ENCODE data around the gene ALPG. TPM values are rescaled to one million over a fixed set of nuclear protein-coding genes. Genes with fewer than 3 reads are reported as not detected.

The ALPG gene
- polyA plus RNA-seq, 1 donor = not detected

- peaks cover 72% of the 10 kb centered on the region for H3K27me3 ChIP-seq (ENCODE audit: control insufficient read depth, insufficient read depth, low read length)
- WGBS (ENCODE audit: insufficient coverage, low lambda C conversion rate) = no CpG with 5 or more reads among the region's 8 CpGs
- H3K4me1 ChIP-seq (ENCODE audit: control insufficient read depth, insufficient read depth, low read length) = peaks cover 7% of the 10 kb centered on the region
- no peaks in the 10 kb centered on the region for H3K36me3 ChIP-seq (ENCODE audit: control insufficient read depth, insufficient read depth, low read length)
- DNase-seq = no peak
- peaks cover 12% of the 10 kb centered on the region for H3K9me3 ChIP-seq (ENCODE audit: control insufficient read depth, low read depth, low read length)
- H3K27ac ChIP-seq (ENCODE audit: low read length) = no peak overlapping the region
- H3K4me3 ChIP-seq (ENCODE audit: low read length) = no peak overlapping the region
Observed at GRCh38 chr2:232415138-232415690, 8.6 kb downstream of the ALPG start.

GRCh38 chr2:232415736-232416520 is 9.3 kb downstream of the ALPG start:
- H3K27ac ChIP-seq (ENCODE audit: low read length) = no peak overlapping the region
- DNase-seq = no peak
- peaks cover 72% of the 10 kb centered on the region for H3K27me3 ChIP-seq (ENCODE audit: control insufficient read depth, insufficient read depth, low read length)
- no peaks in the 10 kb centered on the region for H3K36me3 ChIP-seq (ENCODE audit: control insufficient read depth, insufficient read depth, low read length)
- H3K9me3 ChIP-seq (ENCODE audit: control insufficient read depth, low read depth, low read length) = peaks cover 12% of the 10 kb centered on the region
- WGBS (ENCODE audit: insufficient coverage, low lambda C conversion rate) = no CpG with 5 or more reads among the region's 12 CpGs
- H3K4me3 ChIP-seq (ENCODE audit: low read length) = no peak overlapping the region
- H3K4me1 ChIP-seq (ENCODE audit: control insufficient read depth, insufficient read depth, low read length) = peaks cover 6% of the 10 kb centered on the region

- Histone ChIP-seq H3K27me3 (ENCODE audit: control insufficient read depth, insufficient read depth, low read length) (peaks cover 74% of the 10 kb centered on the region), H3K9me3 (ENCODE audit: control insufficient read depth, low read depth, low read length) (peaks cover 16% of the 10 kb centered on the region), H3K4me3 (ENCODE audit: low read length) (no peak overlapping the region), H3K27ac (ENCODE audit: low read length) (no peak overlapping the region), H3K4me1 (ENCODE audit: control insufficient read depth, insufficient read depth, low read length) (peaks cover 3% of the 10 kb centered on the region), H3K36me3 (ENCODE audit: control insufficient read depth, insufficient read depth, low read length) (no peaks in the 10 kb centered on the region)
- WGBS (ENCODE audit: insufficient coverage, low lambda C conversion rate) = no CpG with 5 or more reads among the region's 17 CpGs
- DNase-seq = no peak
Observed at GRCh38 chr2:232416521-232417470, 10.2 kb downstream of the ALPG start.

- DNase-seq = no peak
- H3K4me3 ChIP-seq (ENCODE audit: low read length) = no peak overlapping the region
- H3K9me3 ChIP-seq (ENCODE audit: control insufficient read depth, low read depth, low read length) = peaks cover 23% of the 10 kb centered on the region
- H3K27me3 ChIP-seq (ENCODE audit: control insufficient read depth, insufficient read depth, low read length) = peaks cover 81% of the 10 kb centered on the region
- no peak overlapping the region for H3K27ac ChIP-seq (ENCODE audit: low read length)
- WGBS (ENCODE audit: insufficient coverage, low lambda C conversion rate) = no CpG with 5 or more reads among the region's 5 CpGs
- H3K4me1 ChIP-seq (ENCODE audit: control insufficient read depth, insufficient read depth, low read length) = peaks cover 3% of the 10 kb centered on the region
- H3K36me3 ChIP-seq (ENCODE audit: control insufficient read depth, insufficient read depth, low read length) = no peaks in the 10 kb centered on the region
Observed at GRCh38 chr2:232417489-232417888, 10.8 kb downstream of the ALPG start.

GRCh38 chr2:232418056-232418455 is 11.4 kb downstream of the ALPG start:
- Histone ChIP-seq H3K4me3 (ENCODE audit: low read length) (no peak overlapping the region), H3K4me1 (ENCODE audit: control insufficient read depth, insufficient read depth, low read length) (peaks cover 3% of the 10 kb centered on the region), H3K9me3 (ENCODE audit: control insufficient read depth, low read depth, low read length) (peaks cover 24% of the 10 kb centered on the region), H3K36me3 (ENCODE audit: control insufficient read depth, insufficient read depth, low read length) (no peaks in the 10 kb centered on the region), H3K27ac (ENCODE audit: low read length) (no peak overlapping the region), H3K27me3 (ENCODE audit: control insufficient read depth, insufficient read depth, low read length) (peaks cover 83% of the 10 kb centered on the region)
- WGBS (ENCODE audit: insufficient coverage, low lambda C conversion rate) = no CpG with 5 or more reads among the region's 6 CpGs
- no peak for DNase-seq

- Histone ChIP-seq H3K27ac (ENCODE audit: low read length) (no peak overlapping the region), H3K4me1 (ENCODE audit: control insufficient read depth, insufficient read depth, low read length) (peaks cover 3% of the 10 kb centered on the region), H3K4me3 (ENCODE audit: low read length) (no peak overlapping the region), H3K36me3 (ENCODE audit: control insufficient read depth, insufficient read depth, low read length) (no peaks in the 10 kb centered on the region), H3K27me3 (ENCODE audit: control insufficient read depth, insufficient read depth, low read length) (peaks cover 79% of the 10 kb centered on the region), H3K9me3 (ENCODE audit: control insufficient read depth, low read depth, low read length) (peaks cover 24% of the 10 kb centered on the region)
- peak; percentile 16 to 53 for DNase-seq
- no CpG with 5 or more reads among the region's 49 CpGs for WGBS (ENCODE audit: insufficient coverage, low lambda C conversion rate)
Observed at GRCh38 chr2:232418466-232419244, 12.0 kb downstream of the ALPG start.

GRCh38 chr2:232419245-232420072 is 12.8 kb downstream of the ALPG start:
- peak in 1 of 2 donors; percentile 26 for DNase-seq
- Histone ChIP-seq H3K36me3 (ENCODE audit: control insufficient read depth, insufficient read depth, low read length) (no peaks in the 10 kb centered on the region), H3K27ac (ENCODE audit: low read length) (no peak overlapping the region), H3K4me1 (ENCODE audit: control insufficient read depth, insufficient read depth, low read length) (peaks cover 3% of the 10 kb centered on the region), H3K9me3 (ENCODE audit: control insufficient read depth, low read depth, low read length) (peaks cover 24% of the 10 kb centered on the region), H3K27me3 (ENCODE audit: control insufficient read depth, insufficient read depth, low read length) (peaks cover 81% of the 10 kb centered on the region), H3K4me3 (ENCODE audit: low read length) (no peak overlapping the region)
- no CpG with 5 or more reads among the region's 79 CpGs for WGBS (ENCODE audit: insufficient coverage, low lambda C conversion rate)

GRCh38 chr2:232420073-232420454 is 13.4 kb downstream of the ALPG start:
- no peak overlapping the region for H3K4me3 ChIP-seq (ENCODE audit: low read length)
- WGBS (ENCODE audit: insufficient coverage, low lambda C conversion rate) = no CpG with 5 or more reads among the region's 22 CpGs
- peaks cover 24% of the 10 kb centered on the region for H3K9me3 ChIP-seq (ENCODE audit: control insufficient read depth, low read depth, low read length)
- peaks cover 83% of the 10 kb centered on the region for H3K27me3 ChIP-seq (ENCODE audit: control insufficient read depth, insufficient read depth, low read length)
- peaks cover 3% of the 10 kb centered on the region for H3K4me1 ChIP-seq (ENCODE audit: control insufficient read depth, insufficient read depth, low read length)
- no peak overlapping the region for H3K27ac ChIP-seq (ENCODE audit: low read length)
- DNase-seq = no peak
- no peaks in the 10 kb centered on the region for H3K36me3 ChIP-seq (ENCODE audit: control insufficient read depth, insufficient read depth, low read length)

- no CpG with 5 or more reads among the region's 79 CpGs for WGBS (ENCODE audit: insufficient coverage, low lambda C conversion rate)
- peak in 1 of 2 donors; percentile 59 for DNase-seq
- H3K4me1 ChIP-seq (ENCODE audit: control insufficient read depth, insufficient read depth, low read length) = peaks cover 3% of the 10 kb centered on the region
- no peaks in the 10 kb centered on the region for H3K36me3 ChIP-seq (ENCODE audit: control insufficient read depth, insufficient read depth, low read length)
- H3K9me3 ChIP-seq (ENCODE audit: control insufficient read depth, low read depth, low read length) = peaks cover 24% of the 10 kb centered on the region
- H3K4me3 ChIP-seq (ENCODE audit: low read length) = no peak overlapping the region
- H3K27ac ChIP-seq (ENCODE audit: low read length) = no peak overlapping the region
- H3K27me3 ChIP-seq (ENCODE audit: control insufficient read depth, insufficient read depth, low read length) = peaks cover 84% of the 10 kb centered on the region
Observed at GRCh38 chr2:232420463-232421188, 14.0 kb downstream of the ALPG start.

Measured in large intestine (tissue), 3 donors.